Psoas muscle (tissue), 8 donors: ENCODE results near the gene CFAP92. TPM values are rescaled to one million over a fixed set of nuclear protein-coding genes. Genes with fewer than 3 reads are reported as not detected.

ENCODE experiments used
- ATAC-seq, 4 donors: fragments of 200-7000 bp; cut with Tn5 transposase; one replicate each; pipeline ENCODE4 v1.9.1; 2020; ENCODE audit warnings: moderate library complexity in 3 of 4, mild to moderate bottlenecking in 2 of 4
- DNase-seq, 2 donors: peaks; one replicate each; pipeline ENCODE4 v3.0.0-alpha.2; 2020
- H3K27ac ChIP-seq: fragments of 200-600 bp; one replicate; pipeline ENCODE4 v1.8.0; 2022
- H3K27me3 ChIP-seq, 3 donors: fragments of 200-600 bp in 1 of 3; one replicate each; pipeline versions ENCODE4 v1.6.1 to v1.8.0; 2013 to 2022; ENCODE audit warnings: low read length in 2 of 3, mild to moderate bottlenecking in 2 of 3, moderate library complexity in 1 of 3; ENCODE audit not compliant: insufficient read depth in 3 of 3
- H3K36me3 ChIP-seq, 2 donors: fragments of 200-600 bp in 1 of 2; one replicate each; pipeline versions ENCODE4 v1.6.1 to v1.8.0; 2013 to 2022; ENCODE audit warnings: low read depth in 1 of 2, mild to moderate bottlenecking in 1 of 2, moderate library complexity in 1 of 2; ENCODE audit not compliant: insufficient read depth in 1 of 2
- H3K4me1 ChIP-seq: fragments of 200-600 bp; one replicate; pipeline ENCODE4 v1.8.0; 2022
- H3K4me3 ChIP-seq: fragments of 200-600 bp; one replicate; pipeline ENCODE4 v1.8.0; 2022; ENCODE audit warnings: mild to moderate bottlenecking
- H3K9me3 ChIP-seq: fragments of 200-600 bp; one replicate; pipeline ENCODE4 v1.8.0; 2022
- CTCF ChIP-seq: fragments of 200-600 bp; IDR thresholded peaks from one replicate; pipeline ENCODE4 v1.8.0; 2022; ENCODE audit warnings: antibody characterized with exemption
- WGBS, 3 donors: extraction: QIAGEN DNeasy Blood & Tissue Kit; methylation state at CpG; one replicate each; pipeline versions ENCODE4 v1.1.6 to v1.1.7; 2013; 5-methylcytosine and 5-hydroxymethylcytosine counted together
- intact Hi-C, 2 donors: fragments of 100-400 bp; cut with DNase I; formaldehyde crosslinking; loops; one replicate each; pipeline versions ENCODE4 v1.11.0 to v1.14.2; 2022
- long read RNA-seq, 2 donors: library from polyadenylated mRNA; unstranded; transcript quantifications; one replicate each; pipeline ENCODE4 v2.0.0, GENCODE V29; 2021
- polyA plus RNA-seq, 3 donors: library from polyadenylated mRNA; stranded (reverse); fragments of 200-250 nt; gene quantifications; one replicate each; pipeline ENCODE4 v1.2.3, GENCODE V29; 2013
- total RNA-seq, 4 donors: library from RNA; stranded (reverse); fragmentation: NEBNext Ultra II Directional in 2 of 4; extraction: Animal tissue kit (Norgen Biotek cat#: 25700) in 2 of 4; gene quantifications; one replicate each; pipeline versions ENCODE4 v1.2.1 to v1.2.4, GENCODE V29; 2021 to 2023
- donor health status: healthy with polysubstance abuse.
- donor health status: DM: no; HTN: no; CAD: no; lungs with moderate emphysema.
- donor health status: Bipolar disorder and iron deficiency.
- donor health status: healthy.
- donor health status: DM: yes; HTN: yes; CAD: no.
- donor health status: DM: no; HTN: no; CAD: no.
- donor health status: DM: no; HTN: no; CAD: no.
- donor health status: DM: yes; HTN: yes; CAD: no.

The CFAP92 gene
- under 1 TPM; 0.07 to 0.86 (median 0.23) TPM for total RNA-seq
- under 1 TPM; 0.09 to 0.16 (median 0.13) TPM for polyA plus RNA-seq
- long read RNA-seq, donor 1 = 0 reads
- long read RNA-seq, donor 2, partial matches to known transcripts = 0 of 4 reads
- long read RNA-seq, donor 2, other reads (novel, unspliced or antisense) = 4 of 4 reads

DNA sequence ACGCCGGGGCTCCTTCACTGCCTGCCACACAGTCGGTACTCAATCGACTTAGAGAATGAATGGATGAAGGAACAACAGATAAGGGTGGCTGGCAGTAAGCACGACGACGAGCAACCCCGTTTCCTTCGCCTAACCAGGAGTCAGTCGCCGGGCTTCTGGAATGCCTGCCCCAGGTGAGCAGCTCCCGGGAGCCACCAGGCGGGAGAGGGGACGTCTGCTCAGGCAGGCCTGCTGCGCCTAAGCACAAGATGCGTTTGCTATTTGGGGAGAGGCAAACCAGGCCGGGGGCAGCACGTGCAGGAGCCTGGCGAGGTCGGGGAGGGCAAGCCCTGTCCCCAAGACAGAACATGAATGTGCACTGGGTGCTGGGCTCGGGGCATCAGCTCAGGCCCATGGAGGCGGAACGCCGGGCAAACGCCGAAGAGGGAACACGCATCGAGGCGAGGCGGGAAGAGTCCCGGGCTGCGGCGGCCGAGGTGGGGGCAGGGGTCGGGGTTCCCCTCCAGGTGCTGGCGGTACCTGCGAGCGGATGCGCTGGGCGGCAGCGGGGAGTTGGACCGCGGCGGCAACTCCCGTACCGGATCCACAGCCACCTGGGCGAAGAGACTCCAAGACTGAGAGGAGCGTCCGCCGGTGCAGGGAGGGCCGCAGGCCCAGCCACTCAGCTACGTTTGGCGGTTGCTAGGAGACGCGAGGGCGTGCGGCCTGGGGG, at the start of gene CFAP92:
Gene CFAP92, minus strand, starts transcription at position 616 of the 712 bp plus-strand sequence. CDS start 772 bp downstream, outside the sequence.
- Histone ChIP-seq H3K4me1 (peaks cover 7% of the 10 kb centered on the region), H3K36me3 (no peaks in the 10 kb centered on the region), H3K27me3 (no peaks in the 10 kb centered on the region), H3K9me3 (no peaks in the 10 kb centered on the region), H3K4me3 (peak within 1 kb of the TSS; percentile 59), H3K27ac (no peak within 1 kb of the TSS)
- DNase-seq (peak; percentile 87 to 92), ATAC-seq (peak; percentile 94 to 99 (median 98))
- no peak for TF ChIP-seq CTCF
- 13 to 19% (median 15%) methylated on average over 41 to 57 of the region's 57 CpGs for WGBS, 3 donors
- intact Hi-C loops = no loop called here

GRCh38 chr3:129040579-129041300, 46.9 kb upstream of the CFAP92 start:
- no peak overlapping the region for H3K27ac ChIP-seq
- H3K4me3 ChIP-seq = no peak overlapping the region
- H3K9me3 ChIP-seq = no peaks in the 10 kb centered on the region
- 88 to 93% (median 89%) methylated on average over 15 of the region's 15 CpGs for WGBS, 3 donors
- no peaks in the 10 kb centered on the region for H3K4me1 ChIP-seq
- no peak for ATAC-seq
- no peak for DNase-seq
- peaks cover 0 to 25% (median 0%) of the 10 kb centered on the region in 3 donors for H3K27me3 ChIP-seq
- intact Hi-C loops = no loop called here
- H3K36me3 ChIP-seq = no peaks in the 10 kb centered on the region
- TF ChIP-seq CTCF = no peak

GRCh38 chr3:129040039-129040336, 46.1 kb upstream of the CFAP92 start:
- Histone ChIP-seq H3K27ac (no peak overlapping the region), H3K4me3 (no peak overlapping the region), H3K36me3 (no peaks in the 10 kb centered on the region), H3K9me3 (no peaks in the 10 kb centered on the region), H3K27me3 (peaks cover 0 to 17% (median 0%) of the 10 kb centered on the region in 3 donors), H3K4me1 (no peaks in the 10 kb centered on the region)
- WGBS, 3 donors = 42 to 58% (median 55%) methylated on average over 3 of the region's 3 CpGs
- DNase-seq (no peak), ATAC-seq (no peak)
- no peak for TF ChIP-seq CTCF
- intact Hi-C loops = no loop called here

GRCh38 chr3:129039271-129040038, 45.6 kb upstream of the CFAP92 start:
- Histone ChIP-seq H3K4me3 (no peak overlapping the region), H3K9me3 (no peaks in the 10 kb centered on the region), H3K27me3 (peaks cover 0 to 14% (median 0%) of the 10 kb centered on the region in 3 donors), H3K27ac (no peak overlapping the region), H3K4me1 (no peaks in the 10 kb centered on the region), H3K36me3 (no peaks in the 10 kb centered on the region)
- TF ChIP-seq CTCF = no peak
- WGBS, 3 donors = 57 to 65% (median 58%) methylated on average over 12 to 14 of the region's 14 CpGs
- DNase-seq (no peak), ATAC-seq (no peak)
- intact Hi-C loops = no loop called here
